ENCODE data around the gene TCAIM.

TCAIM gene

GRCh38 chr3:44338010-44338827 is at the start of gene TCAIM:
TSS of gene TCAIM (plus strand) at chr3:44338766. CDS start at chr3:44354783, 16,017 bp downstream.
- Histone ChIP-seq H3K27ac (ENCODE audit: low read depth, low read length) (peak within 1 kb of the TSS; percentile 76), H2AFZ (ENCODE audit: low read length, unreplicated experiment) (peak within 1 kb of the TSS; percentile 95), H3K4me1 (ENCODE audit: control insufficient read depth, insufficient read depth, low read length, unreplicated experiment) (peaks cover 23% of the 10 kb centered on the region), H3K79me2 (ENCODE audit: control insufficient read depth, insufficient read depth, low read length, unreplicated experiment) (peaks cover 12% of the 10 kb centered on the region), H3K27me3 (ENCODE audit: insufficient read depth, low read length) (no peaks in the 10 kb centered on the region), H3K36me3 (ENCODE audit: insufficient read depth, low read length) (no peaks in the 10 kb centered on the region), H3K4me3 (ENCODE audit: low read depth, low read length) (peak within 1 kb of the TSS; percentile 99)

GRCh38 chr3:44289882-44290462 is 48.6 kb upstream of the TCAIM start:
- no peak overlapping the region for H3K4me3 ChIP-seq (ENCODE audit: low read depth, low read length)
- no peaks in the 10 kb centered on the region for H3K36me3 ChIP-seq (ENCODE audit: insufficient read depth, low read length)
- no peak overlapping the region for H3K27ac ChIP-seq (ENCODE audit: low read depth, low read length)
- no peak overlapping the region for H2AFZ ChIP-seq (ENCODE audit: low read length, unreplicated experiment)
- no peaks in the 10 kb centered on the region for H3K4me1 ChIP-seq (ENCODE audit: control insufficient read depth, insufficient read depth, low read length, unreplicated experiment)
- H3K79me2 ChIP-seq (ENCODE audit: control insufficient read depth, insufficient read depth, low read length, unreplicated experiment) = no peaks in the 10 kb centered on the region
- H3K27me3 ChIP-seq (ENCODE audit: insufficient read depth, low read length) = peaks cover 11% of the 10 kb centered on the region; the same call in 1 of the 2 replicates

GRCh38 chr3:44292276-44292675 is 46.3 kb upstream of the TCAIM start:
- H3K4me1 ChIP-seq (ENCODE audit: control insufficient read depth, insufficient read depth, low read length, unreplicated experiment) = no peaks in the 10 kb centered on the region
- H3K27me3 ChIP-seq (ENCODE audit: insufficient read depth, low read length) = 0 out of 2 replicates have a peak, but pooled peaks cover 11% of the 10 kb centered on the region
- no peak overlapping the region for H2AFZ ChIP-seq (ENCODE audit: low read length, unreplicated experiment)
- no peak overlapping the region for H3K4me3 ChIP-seq (ENCODE audit: low read depth, low read length)
- H3K27ac ChIP-seq (ENCODE audit: low read depth, low read length) = no peak overlapping the region
- H3K36me3 ChIP-seq (ENCODE audit: insufficient read depth, low read length) = no peaks in the 10 kb centered on the region
- H3K79me2 ChIP-seq (ENCODE audit: control insufficient read depth, insufficient read depth, low read length, unreplicated experiment) = no peaks in the 10 kb centered on the region

GRCh38 chr3:44292947-44293346 is 45.6 kb upstream of the TCAIM start:
- Histone ChIP-seq H3K27ac (ENCODE audit: low read depth, low read length) (no peak overlapping the region), H3K4me1 (ENCODE audit: control insufficient read depth, insufficient read depth, low read length, unreplicated experiment) (no peaks in the 10 kb centered on the region), H3K36me3 (ENCODE audit: insufficient read depth, low read length) (no peaks in the 10 kb centered on the region), H2AFZ (ENCODE audit: low read length, unreplicated experiment) (no peak overlapping the region), H3K4me3 (ENCODE audit: low read depth, low read length) (no peak overlapping the region), H3K27me3 (ENCODE audit: insufficient read depth, low read length) (0 out of 2 replicates have a peak, but pooled peaks cover 11% of the 10 kb centered on the region), H3K79me2 (ENCODE audit: control insufficient read depth, insufficient read depth, low read length, unreplicated experiment) (no peaks in the 10 kb centered on the region)

- Histone ChIP-seq H3K4me3 (ENCODE audit: low read depth, low read length) (no peak overlapping the region), H3K27ac (ENCODE audit: low read depth, low read length) (no peak overlapping the region), H2AFZ (ENCODE audit: low read length, unreplicated experiment) (no peak overlapping the region), H3K79me2 (ENCODE audit: control insufficient read depth, insufficient read depth, low read length, unreplicated experiment) (no peaks in the 10 kb centered on the region), H3K27me3 (ENCODE audit: insufficient read depth, low read length) (0 out of 2 replicates have a peak, but pooled peaks cover 6% of the 10 kb centered on the region), H3K36me3 (ENCODE audit: insufficient read depth, low read length) (no peaks in the 10 kb centered on the region), H3K4me1 (ENCODE audit: control insufficient read depth, insufficient read depth, low read length, unreplicated experiment) (no peaks in the 10 kb centered on the region)
These were observed 41.3 kb upstream of the TCAIM start for GRCh38 chr3:44297255-44297654.

GRCh38 chr3:44301746-44302145 is 36.8 kb upstream of the TCAIM start:
- Histone ChIP-seq H3K27me3 (ENCODE audit: insufficient read depth, low read length) (peaks cover 7% of the 10 kb centered on the region; the same call in 1 of the 2 replicates), H3K36me3 (ENCODE audit: insufficient read depth, low read length) (no peaks in the 10 kb centered on the region), H3K27ac (ENCODE audit: low read depth, low read length) (no peak overlapping the region), H3K4me1 (ENCODE audit: control insufficient read depth, insufficient read depth, low read length, unreplicated experiment) (no peaks in the 10 kb centered on the region), H3K4me3 (ENCODE audit: low read depth, low read length) (no peak overlapping the region), H3K79me2 (ENCODE audit: control insufficient read depth, insufficient read depth, low read length, unreplicated experiment) (no peaks in the 10 kb centered on the region), H2AFZ (ENCODE audit: low read length, unreplicated experiment) (no peak overlapping the region)

- H3K27me3 ChIP-seq (ENCODE audit: insufficient read depth, low read length) = peaks cover 3% of the 10 kb centered on the region; the same call in 1 of the 2 replicates
- no peaks in the 10 kb centered on the region for H3K36me3 ChIP-seq (ENCODE audit: insufficient read depth, low read length)
- H2AFZ ChIP-seq (ENCODE audit: low read length, unreplicated experiment) = no peak overlapping the region
- no peaks in the 10 kb centered on the region for H3K79me2 ChIP-seq (ENCODE audit: control insufficient read depth, insufficient read depth, low read length, unreplicated experiment)
- no peak overlapping the region for H3K27ac ChIP-seq (ENCODE audit: low read depth, low read length)
- no peak overlapping the region for H3K4me3 ChIP-seq (ENCODE audit: low read depth, low read length)
- H3K4me1 ChIP-seq (ENCODE audit: control insufficient read depth, insufficient read depth, low read length, unreplicated experiment) = no peaks in the 10 kb centered on the region
These were observed 29.1 kb upstream of the TCAIM start for GRCh38 chr3:44309500-44309899.

- H3K27ac ChIP-seq (ENCODE audit: low read depth, low read length) = no peak overlapping the region
- no peaks in the 10 kb centered on the region for H3K36me3 ChIP-seq (ENCODE audit: insufficient read depth, low read length)
- H3K4me3 ChIP-seq (ENCODE audit: low read depth, low read length) = no peak overlapping the region
- H3K79me2 ChIP-seq (ENCODE audit: control insufficient read depth, insufficient read depth, low read length, unreplicated experiment) = no peaks in the 10 kb centered on the region
- no peaks in the 10 kb centered on the region for H3K27me3 ChIP-seq (ENCODE audit: insufficient read depth, low read length)
- no peak overlapping the region for H2AFZ ChIP-seq (ENCODE audit: low read length, unreplicated experiment)
- H3K4me1 ChIP-seq (ENCODE audit: control insufficient read depth, insufficient read depth, low read length, unreplicated experiment) = no peaks in the 10 kb centered on the region
These were observed 19.7 kb upstream of the TCAIM start for GRCh38 chr3:44318891-44319311.

- no peaks in the 10 kb centered on the region for H3K4me1 ChIP-seq (ENCODE audit: control insufficient read depth, insufficient read depth, low read length, unreplicated experiment)
- H3K36me3 ChIP-seq (ENCODE audit: insufficient read depth, low read length) = no peaks in the 10 kb centered on the region
- H3K4me3 ChIP-seq (ENCODE audit: low read depth, low read length) = no peak overlapping the region
- no peaks in the 10 kb centered on the region for H3K27me3 ChIP-seq (ENCODE audit: insufficient read depth, low read length)
- H3K79me2 ChIP-seq (ENCODE audit: control insufficient read depth, insufficient read depth, low read length, unreplicated experiment) = no peaks in the 10 kb centered on the region
- no peak overlapping the region for H2AFZ ChIP-seq (ENCODE audit: low read length, unreplicated experiment)
- H3K27ac ChIP-seq (ENCODE audit: low read depth, low read length) = no peak overlapping the region
These were observed 17.2 kb upstream of the TCAIM start for GRCh38 chr3:44321335-44321734.

- H2AFZ ChIP-seq (ENCODE audit: low read length, unreplicated experiment) = no peak overlapping the region
- no peak overlapping the region for H3K27ac ChIP-seq (ENCODE audit: low read depth, low read length)
- no peaks in the 10 kb centered on the region for H3K36me3 ChIP-seq (ENCODE audit: insufficient read depth, low read length)
- no peaks in the 10 kb centered on the region for H3K79me2 ChIP-seq (ENCODE audit: control insufficient read depth, insufficient read depth, low read length, unreplicated experiment)
- no peak overlapping the region for H3K4me3 ChIP-seq (ENCODE audit: low read depth, low read length)
- no peaks in the 10 kb centered on the region for H3K4me1 ChIP-seq (ENCODE audit: control insufficient read depth, insufficient read depth, low read length, unreplicated experiment)
- no peaks in the 10 kb centered on the region for H3K27me3 ChIP-seq (ENCODE audit: insufficient read depth, low read length)
These were observed 15.1 kb upstream of the TCAIM start for GRCh38 chr3:44323341-44323955.

All from ACC112 (cell line).